GM12865 (cell line): ENCODE results near the gene DXO.

ENCODE experiments used
- DNase-seq: peaks from one replicate; pipeline ENCODE4 v3.0.0; 2010; ENCODE audit warnings: low read depth
- H3K4me3 ChIP-seq: 2 replicates; pipeline ENCODE4 v1.5.1; 2011; ENCODE audit warnings: mild to moderate bottlenecking, low read depth, low read length, control low read depth
- CTCF ChIP-seq: IDR thresholded peaks from 2 replicates; pipeline ENCODE4 v1.5.1; 2011; ENCODE audit warnings: low read length, control low read depth, low read depth, inconsistent platforms; ENCODE audit not compliant: insufficient read depth; ENCODE audit errors: missing control alignments

Gene DXO

GRCh38 chr6:31971279-31971992 lies 502 bp downstream of the DXO start:
- no peak for TF ChIP-seq CTCF
- DNase-seq: no peak
- peak overlapping the region; percentile 74 for H3K4me3 ChIP-seq

GRCh38 chr6:31970604-31971271 lies 1.2 kb downstream of the DXO start:
- no peak for TF ChIP-seq CTCF
- peak overlapping the region; percentile 74 for H3K4me3 ChIP-seq
- no peak for DNase-seq

GRCh38 chr6:31969712-31970603 lies 2.0 kb downstream of the DXO start:
- DNase-seq: no peak
- H3K4me3 ChIP-seq: no peak overlapping the region
- no peak for TF ChIP-seq CTCF

- no peak for TF ChIP-seq CTCF
- no peak overlapping the region for H3K4me3 ChIP-seq
- DNase-seq: no peak
These were observed 2.9 kb downstream of the DXO start for GRCh38 chr6:31968791-31969711.

- no peak for TF ChIP-seq CTCF
- DNase-seq: no peak
These were observed 3.6 kb downstream of the DXO start for GRCh38 chr6:31968326-31968725.

GRCh38 chr6:31967926-31968320 lies 4.0 kb downstream of the DXO start:
- TF ChIP-seq CTCF: no peak
- H3K4me3 ChIP-seq: no peak overlapping the region
- DNase-seq: no peak

More at GRCh38 chr6:31968326-31968725, 3.6 kb downstream of the DXO start:
- H3K4me3 ChIP-seq: no peak overlapping the region
